VCaP (cell line): ENCODE measurements around the gene IER5.

ENCODE experiments used
- H3K27ac ChIP-seq: fragments of 450-650 bp; 2 replicates; pipeline ENCODE4 v1.5.1; 2017
- CTCF ChIP-seq: fragments of 450-650 bp; conservative IDR thresholded peaks from 2 replicates; pipeline ENCODE4 v1.5.1; 2017; ENCODE audit warnings: mild to moderate bottlenecking, moderate library complexity

IER5 gene

GRCh38 chr1:181079920-181080319 lies 8.6 kb upstream of the IER5 start:
- no peak for TF ChIP-seq CTCF
- no peak overlapping the region for H3K27ac ChIP-seq

GRCh38 chr1:181080556-181080955 lies 7.9 kb upstream of the IER5 start:
- H3K27ac ChIP-seq: no peak overlapping the region
- no peak for TF ChIP-seq CTCF

GRCh38 chr1:181081395-181081794 lies 7.1 kb upstream of the IER5 start:
- no peak for TF ChIP-seq CTCF
- H3K27ac ChIP-seq: no peak overlapping the region

GRCh38 chr1:181083842-181084605 lies 4.5 kb upstream of the IER5 start:
- H3K27ac ChIP-seq: no peak overlapping the region
- peak; percentile 55 for TF ChIP-seq CTCF

- 0 out of 2 replicates have a peak, but pooled peaks have one; percentile 2 for TF ChIP-seq CTCF
- no peak overlapping the region for H3K27ac ChIP-seq
Measured at GRCh38 chr1:181084606-181084969, 3.9 kb upstream of the IER5 start.

GRCh38 chr1:181086091-181086490 lies 2.4 kb upstream of the IER5 start:
- no peak for TF ChIP-seq CTCF
- no peak overlapping the region for H3K27ac ChIP-seq

GRCh38 chr1:181086926-181087325 lies 1.6 kb upstream of the IER5 start:
- H3K27ac ChIP-seq: no peak overlapping the region
- TF ChIP-seq CTCF: no peak
